Measurements from ENCODE around the gene CDH15.

GRCh38 chr16:89146211-89147005 lies 25.1 kb upstream of the CDH15 start:
- TF ChIP-seq CTCF (IDR thresholded peaks at IDR 0.05; ENCODE audit: low read depth, low read length, poor library complexity, severe bottlenecking) (no peak), EZH2phosphoT487 (IDR thresholded peaks at IDR 0.05; ENCODE audit: borderline replicate concordance, low read length) (no peak)
